ENCODE data around the gene PACS2. TPM values are rescaled to one million over a fixed set of nuclear protein-coding genes. Genes with fewer than 3 reads are reported as not detected.
A peak's percentile ranks its signal among the peaks of the same experiment; 100 is the strongest.

The PACS2 gene
- total RNA-seq, 1 donor: 27.0 TPM

DNA sequence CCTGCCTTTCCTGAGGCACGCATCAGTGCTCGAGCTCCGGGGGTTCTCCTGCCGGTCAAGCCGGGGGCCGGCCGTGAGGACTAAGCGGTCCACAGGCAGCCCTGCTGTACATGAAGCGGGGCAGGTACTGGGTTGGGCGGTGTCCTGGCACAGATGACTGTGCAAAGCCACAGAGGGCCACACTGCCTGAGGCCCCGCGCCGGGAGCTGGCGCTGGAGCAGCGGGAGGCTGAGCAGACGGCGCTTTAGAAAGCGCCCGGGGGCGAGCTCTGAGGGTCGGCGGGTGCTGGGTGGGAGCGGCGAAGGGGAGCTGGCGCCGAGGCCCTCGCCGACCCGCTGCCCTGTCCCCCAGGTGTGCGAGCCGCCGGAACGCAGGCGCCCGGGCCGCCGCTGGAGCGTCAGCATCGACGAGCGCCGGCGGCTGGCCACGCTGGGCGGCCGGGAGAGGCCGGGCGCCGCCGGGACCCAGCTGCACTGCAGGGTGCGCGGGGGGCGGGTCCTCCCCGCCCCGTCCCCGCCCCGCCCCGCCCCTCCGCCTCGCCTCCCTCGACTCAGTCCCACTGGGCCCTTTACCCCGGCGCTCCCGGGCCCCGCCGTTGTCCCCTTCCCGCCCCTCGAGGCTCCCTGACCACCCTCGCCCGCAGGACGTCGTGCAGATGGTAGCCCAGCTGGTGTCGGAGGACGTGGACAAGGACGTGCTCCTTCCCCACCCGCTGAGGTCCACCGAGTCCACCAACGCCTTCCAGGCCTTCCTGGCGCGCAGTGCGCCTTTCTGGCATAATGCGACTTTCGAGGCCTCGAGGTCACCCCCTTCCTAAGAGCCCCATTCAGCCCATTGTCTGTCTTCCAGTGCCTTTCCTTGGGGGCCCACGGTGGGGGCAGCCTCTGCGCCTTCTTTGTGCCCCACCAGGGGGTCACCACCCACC, 96.7 kb downstream of the PACS2 start:
- Histone ChIP-seq H3K4me3 (ENCODE audit: low read length) (no peak overlapping the region), H3K4me1 (ENCODE audit: insufficient read depth, low read length) (peaks cover 48% of the 10 kb centered on the region), H3K27me3 (ENCODE audit: insufficient read depth, low read length) (peaks cover 25% of the 10 kb centered on the region), H3K9me3 (ENCODE audit: low read depth, low read length) (no peaks in the 10 kb centered on the region)

DNA sequence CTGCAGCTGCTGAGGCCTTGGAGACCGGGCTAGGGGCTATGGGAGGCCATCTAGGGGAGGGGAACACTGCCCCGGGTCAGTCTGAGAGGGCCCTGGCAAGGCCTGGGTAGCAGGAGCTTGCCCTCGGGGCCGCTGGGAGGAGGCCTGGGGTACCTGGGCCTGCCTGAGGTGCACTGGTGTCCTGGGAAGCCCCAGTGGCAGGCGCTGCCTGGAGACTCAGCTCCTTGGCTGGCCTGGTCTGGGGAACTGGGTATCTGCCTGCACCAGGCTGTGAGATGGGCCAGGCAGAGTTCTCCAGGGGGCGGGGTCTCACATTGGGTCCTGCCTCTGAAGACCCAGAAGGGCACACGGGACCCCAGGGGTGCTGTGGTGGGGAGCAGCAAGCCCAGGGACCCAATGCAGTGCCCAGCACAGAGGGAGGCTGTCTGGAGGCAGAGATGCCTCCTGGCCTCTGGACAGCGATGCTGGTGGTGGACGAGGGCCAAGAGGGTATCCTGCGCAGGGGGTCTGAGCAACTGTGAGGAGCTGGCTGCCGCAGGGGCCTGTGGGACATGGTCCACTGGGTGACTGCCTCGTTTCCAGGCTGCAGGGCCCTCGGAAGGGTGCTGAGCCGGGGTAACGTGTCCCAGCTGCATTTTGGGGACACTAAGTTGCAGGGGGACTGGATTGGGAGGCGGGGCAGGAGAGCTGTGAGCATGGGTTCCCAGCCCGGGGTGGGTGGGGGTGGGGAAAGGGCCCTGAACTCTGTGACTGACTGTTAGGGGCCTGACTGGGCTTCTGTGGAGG, 97.6 kb downstream of the PACS2 start:
- peaks cover 40% of the 10 kb centered on the region for H3K4me1 ChIP-seq (ENCODE audit: insufficient read depth, low read length)
- no peak overlapping the region for H3K4me3 ChIP-seq (ENCODE audit: low read length)
- no peaks in the 10 kb centered on the region for H3K9me3 ChIP-seq (ENCODE audit: low read depth, low read length)
- peaks cover 25% of the 10 kb centered on the region for H3K27me3 ChIP-seq (ENCODE audit: insufficient read depth, low read length)

DNA sequence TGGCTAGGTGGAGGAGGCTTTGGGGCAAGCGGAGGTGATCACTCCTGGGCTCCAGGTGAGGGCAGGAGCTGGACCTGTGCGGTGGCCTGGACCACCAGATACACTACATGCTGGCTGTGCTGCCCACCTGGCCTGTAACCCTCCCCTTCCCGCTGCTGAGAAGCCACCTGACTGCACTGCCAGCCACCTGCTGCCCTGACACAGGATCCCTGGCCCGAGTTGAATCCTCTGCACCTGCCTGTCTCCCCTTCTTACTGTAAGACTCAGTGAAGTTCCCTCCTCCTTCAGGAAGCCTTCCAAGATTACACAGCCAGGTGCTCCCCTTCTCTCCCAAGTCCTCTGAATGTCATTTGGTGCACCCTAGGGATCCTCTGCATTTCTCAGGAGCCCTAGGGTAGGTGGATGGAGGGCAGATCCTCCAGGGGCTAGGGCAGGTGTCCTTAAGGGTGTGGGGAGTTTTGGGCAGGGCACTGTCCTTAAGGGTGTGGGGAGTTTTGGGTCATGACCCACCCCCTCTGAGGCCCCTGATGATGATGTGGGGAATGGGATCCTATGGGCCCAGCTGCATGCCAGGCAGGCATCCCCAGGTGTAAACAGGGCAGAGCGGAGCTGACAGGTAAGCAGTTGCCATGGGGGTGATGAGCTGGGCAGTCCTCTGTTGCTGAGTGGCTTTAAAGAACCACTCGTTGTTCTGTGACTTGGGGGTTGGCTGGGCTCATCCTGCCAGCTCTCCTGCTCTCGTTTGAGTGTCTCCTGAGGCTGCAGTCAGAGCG, 98.4 kb downstream of the PACS2 start:
- H3K9me3 ChIP-seq (ENCODE audit: low read depth, low read length): no peaks in the 10 kb centered on the region
- peaks cover 25% of the 10 kb centered on the region for H3K27me3 ChIP-seq (ENCODE audit: insufficient read depth, low read length)
- H3K4me3 ChIP-seq (ENCODE audit: low read length): no peak overlapping the region
- peaks cover 37% of the 10 kb centered on the region for H3K4me1 ChIP-seq (ENCODE audit: insufficient read depth, low read length)

DNA sequence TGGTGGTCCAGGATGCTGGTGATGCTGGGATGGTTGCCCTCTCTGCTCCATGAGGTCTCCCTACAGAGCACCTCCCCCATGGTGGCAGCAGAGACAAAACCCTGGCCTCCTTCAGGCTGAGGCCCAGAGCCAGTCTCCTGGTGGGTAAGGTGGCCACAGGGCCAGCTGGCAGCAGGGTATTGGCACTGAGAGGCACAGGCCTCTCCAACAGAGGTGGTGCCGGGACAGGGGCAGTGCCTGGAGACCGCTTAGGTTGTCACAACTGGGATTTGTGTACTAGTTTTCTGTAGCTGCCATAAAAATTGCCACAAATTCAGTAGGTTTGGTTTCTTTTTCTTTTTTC, 99.0 kb downstream of the PACS2 start:
- H3K27me3 ChIP-seq (ENCODE audit: insufficient read depth, low read length): peaks cover 25% of the 10 kb centered on the region

DNA sequence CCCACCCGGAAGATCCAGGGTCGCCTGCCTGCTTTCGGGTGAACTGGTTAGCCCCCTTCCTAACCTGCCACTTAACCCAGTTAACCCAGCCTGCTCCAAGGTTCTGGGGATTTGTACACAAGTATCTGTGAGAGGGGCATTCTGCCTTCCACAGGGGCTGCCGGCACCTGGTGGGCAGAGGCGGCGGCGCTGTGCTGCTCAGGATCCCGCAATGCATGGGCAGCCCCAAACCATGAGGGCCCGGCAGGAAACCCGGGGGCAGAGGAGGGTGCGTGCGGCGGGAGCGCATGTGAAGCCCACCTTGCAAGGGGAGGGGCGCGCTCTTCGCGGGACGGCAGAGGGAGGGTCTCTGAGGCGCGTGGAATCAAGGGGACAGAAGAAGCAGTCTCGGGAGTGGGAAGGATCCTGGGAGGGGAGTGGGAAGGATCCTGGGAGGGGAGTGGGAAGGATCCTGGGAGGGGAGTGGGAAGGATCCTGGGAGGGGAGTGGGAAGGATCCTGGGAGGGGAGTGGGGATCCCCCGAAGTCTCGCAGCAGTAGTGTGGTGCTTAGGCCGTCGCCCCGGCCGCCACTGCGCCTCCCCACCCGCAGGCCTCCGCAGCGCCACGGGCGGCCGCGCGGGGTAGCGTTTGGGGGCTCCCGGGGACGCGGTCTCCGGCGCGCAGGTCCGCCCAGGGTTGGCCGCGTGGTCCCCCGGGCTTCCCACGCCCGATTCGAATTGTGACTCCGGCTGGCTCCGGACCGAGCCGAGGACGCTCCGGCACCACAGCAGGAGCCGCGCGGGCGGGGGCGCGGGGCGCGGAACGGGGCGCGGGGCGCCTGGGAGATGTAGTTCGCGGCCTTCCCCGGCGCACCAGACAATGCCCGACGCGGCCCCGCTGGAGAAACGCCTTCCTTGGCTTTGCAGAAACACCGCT, 100.2 kb downstream of the PACS2 start:
- Histone ChIP-seq H3K27me3 (ENCODE audit: insufficient read depth, low read length) (peaks cover 25% of the 10 kb centered on the region), H3K4me3 (ENCODE audit: low read length) (peak overlapping the region; percentile 33), H3K9me3 (ENCODE audit: low read depth, low read length) (no peaks in the 10 kb centered on the region), H3K4me1 (ENCODE audit: insufficient read depth, low read length) (peaks cover 34% of the 10 kb centered on the region)

More for the DNA sequence above, 99.0 kb downstream of the PACS2 start:
- no peaks in the 10 kb centered on the region for H3K9me3 ChIP-seq (ENCODE audit: low read depth, low read length)
- no peak overlapping the region for H3K4me3 ChIP-seq (ENCODE audit: low read length)
- H3K4me1 ChIP-seq (ENCODE audit: insufficient read depth, low read length): peaks cover 37% of the 10 kb centered on the region

DNA sequence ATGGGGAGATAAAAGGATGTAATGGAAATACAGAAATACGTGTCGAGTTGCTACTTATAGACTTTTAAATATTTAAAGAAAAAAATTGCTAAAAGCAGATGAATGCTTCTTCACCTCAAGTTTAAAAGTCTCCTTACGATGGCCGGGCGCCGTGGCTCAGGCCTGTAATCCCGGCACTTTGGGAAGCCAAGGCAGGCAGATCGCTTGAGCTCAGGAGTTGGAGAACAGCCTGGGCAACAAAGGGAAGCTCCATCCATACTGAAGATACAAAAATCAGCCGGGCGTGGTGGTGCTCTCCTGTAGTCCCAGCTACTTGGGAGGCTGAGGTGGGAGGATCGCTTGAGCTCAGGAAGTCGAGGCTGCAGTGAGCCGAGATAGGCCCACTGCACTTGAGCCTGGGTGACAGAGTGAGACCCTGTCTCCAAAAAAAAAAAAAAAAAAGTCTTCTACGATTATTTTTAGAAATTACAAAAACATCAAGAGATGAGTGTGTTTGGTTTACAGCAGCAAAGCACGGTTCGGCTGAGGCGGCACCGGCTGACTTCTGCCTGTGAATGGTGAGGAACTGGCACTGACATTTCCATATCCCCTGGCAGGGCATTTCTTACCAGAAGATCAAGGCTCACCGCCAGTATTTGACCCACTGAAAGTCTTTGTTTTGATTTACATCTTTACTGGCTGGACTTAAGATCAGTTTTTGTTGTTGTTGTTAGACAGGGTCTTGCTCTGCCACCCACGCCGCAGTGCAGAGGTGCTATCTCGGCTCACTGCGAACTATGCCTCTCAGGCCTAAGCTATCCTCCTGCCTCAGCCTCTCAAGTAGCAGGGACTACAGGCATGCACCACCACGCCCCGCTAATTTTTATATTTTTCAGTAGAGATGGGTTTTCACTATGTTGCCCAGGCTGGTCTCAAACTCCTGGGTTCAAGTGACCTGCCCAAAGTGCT, 101.2 kb downstream of the PACS2 start:
- Histone ChIP-seq H3K4me1 (ENCODE audit: insufficient read depth, low read length) (peaks cover 33% of the 10 kb centered on the region), H3K27me3 (ENCODE audit: insufficient read depth, low read length) (peaks cover 22% of the 10 kb centered on the region), H3K4me3 (ENCODE audit: low read length) (no peak overlapping the region), H3K9me3 (ENCODE audit: low read depth, low read length) (no peaks in the 10 kb centered on the region)

DNA sequence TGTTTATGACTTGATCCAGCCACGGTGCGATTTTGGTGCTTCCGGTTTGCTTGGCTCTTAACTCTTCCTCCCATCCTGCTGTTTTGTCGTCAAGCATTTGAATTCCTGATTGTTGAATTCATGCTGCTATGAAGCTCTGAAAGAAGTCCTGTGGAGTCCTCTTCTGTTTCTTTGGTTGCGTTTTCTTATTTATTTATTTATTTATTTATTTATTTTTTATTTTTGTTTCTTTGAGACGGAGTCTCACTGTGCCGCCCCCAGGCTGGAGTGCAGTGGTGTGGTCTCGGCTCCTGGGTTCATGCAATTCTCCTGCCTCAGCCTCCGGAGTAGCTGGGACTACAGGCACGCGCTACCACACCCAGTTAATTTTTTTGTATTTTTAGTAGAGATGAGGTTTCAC, 102.1 kb downstream of the PACS2 start:
- peaks cover 17% of the 10 kb centered on the region for H3K27me3 ChIP-seq (ENCODE audit: insufficient read depth, low read length)

DNA sequence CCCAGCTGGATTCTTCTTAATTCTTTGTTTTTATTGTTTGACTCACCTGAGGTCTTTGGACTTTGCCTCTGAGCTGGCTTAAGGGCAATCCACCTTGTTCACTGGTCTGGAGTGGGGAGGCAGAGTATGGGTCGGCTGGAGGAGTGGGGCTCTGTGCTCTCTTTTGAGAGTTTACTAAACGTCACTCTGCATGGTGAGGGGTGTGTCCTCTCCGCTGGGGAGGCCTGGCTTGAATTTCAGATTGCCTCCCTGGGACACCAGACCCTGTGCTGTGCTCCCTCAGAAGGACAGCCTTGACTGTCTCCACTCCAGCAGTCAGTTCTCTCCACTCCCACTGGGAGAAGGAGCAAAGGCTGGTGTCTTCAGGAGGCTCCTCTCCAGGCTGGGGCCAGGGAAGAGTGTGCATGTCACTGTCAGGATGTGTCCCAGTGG, 103.2 kb downstream of the PACS2 start:
- Histone ChIP-seq H3K27me3 (ENCODE audit: insufficient read depth, low read length) (peaks cover 11% of the 10 kb centered on the region), H3K4me1 (ENCODE audit: insufficient read depth, low read length) (peaks cover 41% of the 10 kb centered on the region), H3K9me3 (ENCODE audit: low read depth, low read length) (no peaks in the 10 kb centered on the region), H3K4me3 (ENCODE audit: low read length) (no peak overlapping the region)

More for the DNA sequence above, 102.1 kb downstream of the PACS2 start:
- Histone ChIP-seq H3K4me1 (ENCODE audit: insufficient read depth, low read length) (peaks cover 35% of the 10 kb centered on the region), H3K4me3 (ENCODE audit: low read length) (no peak overlapping the region), H3K9me3 (ENCODE audit: low read depth, low read length) (no peaks in the 10 kb centered on the region)

DNA sequence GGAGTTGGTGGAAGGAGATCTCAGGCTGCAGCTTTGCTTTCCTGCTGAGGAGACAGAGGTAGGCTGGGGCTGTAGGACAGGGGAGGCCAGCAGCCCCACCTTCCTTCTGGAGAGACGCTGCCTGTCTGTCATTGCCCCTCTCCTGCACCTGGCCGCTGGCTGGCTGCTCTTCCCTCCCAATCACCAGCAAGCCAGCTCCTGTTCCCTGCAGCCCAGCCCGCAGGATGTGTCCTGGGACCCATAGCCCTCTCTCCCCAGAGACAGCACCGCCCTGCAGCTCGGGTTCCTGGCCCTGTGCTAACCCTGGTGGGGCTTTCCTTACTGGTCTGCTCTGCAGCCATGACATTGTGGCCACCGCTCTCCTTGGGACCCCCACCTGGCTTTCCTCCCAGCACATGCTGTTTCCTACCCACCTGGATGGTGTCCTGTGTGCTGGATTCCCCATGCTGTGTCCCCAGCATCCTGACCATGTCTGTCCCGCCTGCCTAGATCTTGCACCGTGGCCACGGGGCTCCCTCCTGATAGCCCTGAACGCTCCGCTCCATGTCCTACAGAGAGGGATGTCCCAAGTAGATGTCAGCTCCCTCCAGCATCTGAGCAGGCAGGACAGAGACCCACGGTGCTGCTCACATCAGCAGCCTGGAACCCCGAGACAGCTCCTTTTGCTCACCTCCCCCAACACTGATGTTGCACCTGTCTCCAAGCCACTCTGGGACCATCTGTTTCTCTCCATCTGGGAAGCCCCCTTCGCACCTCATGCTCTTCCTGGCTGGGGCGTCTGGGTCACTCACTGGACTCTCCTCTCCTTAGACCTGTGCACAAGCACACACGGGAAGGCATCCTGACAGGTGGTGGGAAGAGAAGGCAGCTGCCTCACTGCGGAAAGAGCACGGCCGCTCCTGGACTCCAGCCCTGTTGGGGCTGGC, 104.0 kb downstream of the PACS2 start:
- Histone ChIP-seq H3K27me3 (ENCODE audit: insufficient read depth, low read length) (peaks cover 6% of the 10 kb centered on the region), H3K9me3 (ENCODE audit: low read depth, low read length) (no peaks in the 10 kb centered on the region), H3K4me3 (ENCODE audit: low read length) (no peak overlapping the region), H3K4me1 (ENCODE audit: insufficient read depth, low read length) (peaks cover 42% of the 10 kb centered on the region)

DNA sequence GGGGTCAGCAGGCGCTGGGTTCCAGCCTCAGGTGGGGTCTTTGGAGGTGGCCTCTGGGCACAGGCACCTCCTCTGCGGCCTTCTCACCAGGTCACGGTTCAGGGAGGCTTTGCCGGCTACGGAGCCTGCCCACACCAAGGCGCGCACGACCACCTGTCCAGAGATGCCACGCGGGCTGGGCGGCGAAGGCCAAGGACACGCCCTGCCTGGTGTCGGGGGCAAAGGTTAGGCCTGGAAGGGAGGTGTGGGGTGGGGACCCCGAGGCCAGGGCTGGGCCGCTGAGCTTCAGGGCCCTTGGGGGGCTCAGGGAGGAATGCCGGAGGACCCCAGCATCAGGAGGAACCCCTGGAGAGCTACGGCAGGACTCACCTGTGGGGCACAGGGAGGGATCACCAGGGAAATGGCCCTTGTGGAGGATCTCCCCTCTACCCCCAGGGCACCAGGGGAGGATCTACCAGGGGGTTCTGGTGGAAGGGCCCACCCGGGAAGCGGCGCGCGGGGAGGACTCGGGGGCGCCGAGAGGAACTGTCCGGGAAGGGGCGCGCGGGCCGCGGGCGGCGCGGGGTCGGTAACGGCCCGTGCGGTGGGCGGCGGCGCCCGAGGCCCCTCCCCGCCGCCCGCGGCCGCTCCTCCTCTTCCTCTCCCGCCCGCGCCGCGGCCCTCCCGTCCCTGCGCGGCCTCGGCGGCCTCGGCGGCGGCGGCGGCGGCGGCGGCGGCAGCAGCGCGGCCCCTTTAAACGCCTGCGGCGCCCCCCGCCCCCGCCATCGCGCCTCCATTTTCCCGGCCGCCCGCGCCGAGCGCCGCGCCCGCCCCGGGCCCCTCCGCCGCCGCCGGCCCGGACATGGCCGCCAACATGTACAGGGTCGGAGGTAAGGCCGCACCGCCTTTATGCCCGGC, 104.9 kb downstream of the PACS2 start, which contains the start of gene MTA1:
MTA1 (plus strand) TSS at position 633 of the 897 bp plus-strand sequence; CDS start at position 842, 209 bp downstream.
- no peaks in the 10 kb centered on the region for H3K9me3 ChIP-seq (ENCODE audit: low read depth, low read length)
- peak within 1 kb of the TSS; percentile 41 for H3K4me3 ChIP-seq (ENCODE audit: low read length)
- peaks cover under 1% of the 10 kb centered on the region for H3K27me3 ChIP-seq (ENCODE audit: insufficient read depth, low read length)
- H3K4me1 ChIP-seq (ENCODE audit: insufficient read depth, low read length): peaks cover 39% of the 10 kb centered on the region

DNA sequence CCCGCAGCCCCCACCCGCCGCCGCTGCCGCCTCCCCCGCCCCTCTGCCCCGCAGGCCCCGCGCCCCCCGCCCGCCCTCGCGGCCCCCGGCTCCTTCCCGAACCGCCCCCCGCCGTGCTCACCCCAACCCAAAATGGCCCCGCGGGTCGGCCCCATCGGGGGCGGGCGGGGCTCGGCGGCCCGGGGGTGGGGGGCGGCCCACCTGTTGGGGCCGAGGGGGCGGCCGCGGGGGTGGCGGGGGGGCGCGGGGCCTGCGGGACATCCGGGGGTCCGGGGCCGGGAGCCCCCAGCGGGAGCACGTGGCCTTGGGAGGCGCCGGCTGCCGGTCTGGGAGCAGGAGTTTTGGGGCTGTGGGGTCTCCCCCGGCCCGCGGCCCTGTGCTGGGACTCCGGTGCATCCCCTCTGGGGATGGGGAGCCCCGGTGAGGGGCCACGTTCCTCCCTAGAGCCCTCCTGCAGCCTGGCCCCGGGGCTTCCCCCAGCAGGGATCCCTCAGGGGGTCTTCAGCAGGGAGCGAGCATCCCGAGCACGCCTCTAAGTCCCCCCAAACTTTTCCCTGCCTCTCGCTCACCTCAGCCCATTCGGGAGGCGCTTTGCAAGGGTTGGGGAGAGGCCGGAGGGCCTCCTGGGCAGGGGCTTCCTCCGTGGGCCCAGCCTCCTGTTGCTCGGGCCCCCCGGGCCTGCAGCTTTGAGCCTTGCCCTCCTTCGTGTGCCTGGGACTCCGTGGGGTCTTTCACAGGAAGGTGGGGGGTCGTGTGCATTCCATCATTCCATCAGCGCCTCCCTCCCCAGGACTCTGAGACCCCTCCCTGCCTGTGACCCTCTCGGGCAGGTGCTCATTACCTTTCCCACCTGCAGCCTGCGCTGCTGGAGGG, 105.8 kb downstream of the PACS2 start:
- Histone ChIP-seq H3K4me3 (ENCODE audit: low read length) (peak overlapping the region; percentile 39), H3K4me1 (ENCODE audit: insufficient read depth, low read length) (peaks cover 34% of the 10 kb centered on the region), H3K9me3 (ENCODE audit: low read depth, low read length) (no peaks in the 10 kb centered on the region), H3K27me3 (ENCODE audit: insufficient read depth, low read length) (no peaks in the 10 kb centered on the region)

All from mononuclear cell (primary cell).